Astrocyte (in vitro differentiated cells and primary cell): ENCODE results near the gene ERCC8. TPM values are rescaled to one million over a fixed set of nuclear protein-coding genes. Genes with fewer than 3 reads are reported as not detected.

Experiments
- DNase-seq: peaks from one replicate; pipeline ENCODE4 v3.0.0-alpha.2; 2010; ENCODE audit warnings: low read depth
- FAIRE-seq: peaks from 2 replicates; lab custom pipeline; 2011; peaks lifted over from hg19 to GRCh38; lab: Jason Lieb, UNC
- H2AFZ ChIP-seq: 2 replicates; pipeline ENCODE4 v1.6.0; 2012; ENCODE audit warnings: low read depth, low read length, inconsistent platforms
- H3K27ac ChIP-seq: 2 replicates; pipeline ENCODE4 v1.5.1; 2011; ENCODE audit warnings: low read depth, low read length, inconsistent platforms
- H3K27me3 ChIP-seq: 2 replicates; pipeline ENCODE4 v1.6.0; 2011; ENCODE audit warnings: low read length, inconsistent platforms; ENCODE audit not compliant: insufficient read depth
- H3K36me3 ChIP-seq: 2 replicates; pipeline ENCODE4 v1.5.1; 2011; ENCODE audit warnings: low read length, inconsistent platforms; ENCODE audit not compliant: insufficient read depth
- H3K4me1 ChIP-seq: 2 replicates; pipeline ENCODE4 v1.5.1; 2011; ENCODE audit warnings: low read length, inconsistent platforms; ENCODE audit not compliant: insufficient read depth
- H3K4me2 ChIP-seq: 2 replicates; pipeline ENCODE4 v1.6.0; 2012; ENCODE audit warnings: low read length, inconsistent platforms
- H3K4me3 ChIP-seq: 2 replicates; pipeline ENCODE4 v1.5.1; 2011; ENCODE audit warnings: low read depth, mild to moderate bottlenecking, low read length, inconsistent platforms; ENCODE audit not compliant: insufficient read depth
- H3K79me2 ChIP-seq: 2 replicates; pipeline ENCODE4 v1.6.0; 2012; ENCODE audit warnings: mild to moderate bottlenecking, low read length, inconsistent platforms; ENCODE audit not compliant: insufficient read depth
- H3K9ac ChIP-seq: 2 replicates; pipeline ENCODE4 v1.6.0; 2012; ENCODE audit warnings: mild to moderate bottlenecking, low read length, inconsistent platforms
- H3K9me3 ChIP-seq: 2 replicates; pipeline ENCODE4 v1.5.1; 2012; ENCODE audit warnings: low read depth, mild to moderate bottlenecking, low read length, inconsistent platforms; ENCODE audit not compliant: insufficient read depth
- H4K20me1 ChIP-seq: 2 replicates; pipeline ENCODE4 v1.6.0; 2012; ENCODE audit warnings: low read length, inconsistent platforms; ENCODE audit not compliant: insufficient read depth
- H3K27ac Mint-ChIP-seq: one replicate; pipeline ENCODE4 v1.8.0; 2021; ENCODE audit warnings: mild to moderate bottlenecking, mixed read lengths; ENCODE audit not compliant: unreplicated experiment
- H3K27me3 Mint-ChIP-seq: one replicate; pipeline ENCODE4 v1.8.0; 2021; ENCODE audit warnings: low read depth, mixed read lengths; ENCODE audit not compliant: unreplicated experiment
- H3K36me3 Mint-ChIP-seq: one replicate; pipeline ENCODE4 v1.8.0; 2021; ENCODE audit warnings: low read depth, mixed read lengths; ENCODE audit not compliant: unreplicated experiment
- H3K4me1 Mint-ChIP-seq: one replicate; pipeline ENCODE4 v1.8.0; 2021; ENCODE audit warnings: low read depth, mixed read lengths; ENCODE audit not compliant: unreplicated experiment
- H3K4me3 Mint-ChIP-seq: one replicate; pipeline ENCODE4 v1.8.0; 2021; ENCODE audit warnings: mild to moderate bottlenecking, moderate library complexity, mixed read lengths; ENCODE audit not compliant: unreplicated experiment
- H3K9me3 Mint-ChIP-seq: one replicate; pipeline ENCODE4 v1.8.0; 2021; ENCODE audit warnings: mild to moderate bottlenecking, mixed read lengths; ENCODE audit not compliant: unreplicated experiment
- EZH2 ChIP-seq: IDR thresholded peaks from 2 replicates; pipeline ENCODE4 v1.6.1; 2012; ENCODE audit warnings: mild to moderate bottlenecking, low read length, inconsistent platforms; ENCODE audit not compliant: insufficient read depth
- total RNA-seq: library from RNA; stranded (reverse); gene quantifications from 2 replicates; pipeline ENCODE4 v1.2.1, GENCODE V29; 2021
- TF ChIP-seq, protein P1 (sequence below): IDR thresholded peaks from 2 replicates; pipeline ENCODE4 v1.5.1; 2011; ENCODE audit warnings: low read depth, mild to moderate bottlenecking, inconsistent platforms, low read length, moderate library complexity; ENCODE audit not compliant: insufficient read depth

Gene ERCC8
- total RNA-seq, 1 donor from 2014 or later = 11.8 TPM

DNA sequence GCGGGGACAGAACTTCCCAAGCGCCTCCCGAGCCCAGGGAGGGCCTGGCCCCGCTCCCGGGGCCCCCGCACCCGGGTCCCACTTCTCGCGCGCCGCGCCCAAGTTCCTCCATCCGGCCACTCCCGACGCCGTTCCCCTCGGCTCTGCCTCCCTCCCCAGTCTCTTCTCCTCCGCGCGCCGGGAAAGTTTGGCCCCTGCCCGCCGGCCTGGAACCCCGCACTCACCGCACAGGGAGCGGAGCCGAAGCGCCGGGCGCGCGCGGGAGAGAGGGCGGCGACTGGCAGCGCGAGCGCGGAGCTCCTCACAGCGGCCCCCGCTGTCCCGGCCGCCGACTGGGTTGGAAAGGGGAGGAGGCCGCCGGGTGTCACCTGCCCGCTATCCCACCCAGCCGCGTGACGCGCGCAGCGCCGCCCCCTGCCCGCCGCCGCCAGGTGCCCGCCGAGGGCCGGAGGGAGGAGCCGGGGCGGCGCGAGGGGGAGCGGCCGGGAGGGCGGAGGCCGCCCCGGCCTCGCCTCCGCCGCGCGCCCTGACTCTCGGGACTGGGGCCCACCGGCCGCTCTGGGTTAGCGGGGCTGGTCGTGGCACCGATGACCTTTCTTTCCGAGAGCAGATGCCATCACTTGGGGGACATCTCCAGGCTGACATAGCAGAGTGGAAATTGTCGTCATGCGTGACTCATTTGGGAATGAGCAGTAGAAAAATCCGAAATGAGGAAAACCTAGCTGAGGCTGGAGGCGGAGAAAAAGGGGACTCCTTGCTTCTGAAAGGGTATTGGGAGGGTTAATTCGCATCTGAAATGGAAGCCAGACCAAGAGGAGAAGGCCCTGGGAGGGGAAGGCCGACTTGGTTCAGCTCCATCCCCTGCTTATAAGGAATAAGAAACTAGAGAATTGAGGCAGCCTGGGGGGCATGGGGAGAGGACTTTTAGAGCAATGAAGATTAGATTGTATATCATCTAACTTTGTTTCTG, 100.6 kb downstream of the ERCC8 start, which contains the start of gene ELOVL7:
Gene ELOVL7, minus strand, starts transcription at position 334 of the 970 bp plus-strand sequence. CDS start 56,872 bp downstream, outside the sequence.
- FAIRE-seq = no peak
- H3K27ac ChIP-seq = no peak within 1 kb of the TSS

GRCh38 chr5:60843386-60843935, 101.4 kb downstream of the ERCC8 start:
- Histone ChIP-seq H3K79me2 (no peaks in the 10 kb centered on the region), H3K4me2 (peak overlapping the region; percentile 92), H3K36me3 (no peaks in the 10 kb centered on the region), H3K9me3 (no peaks in the 10 kb centered on the region), H4K20me1 (no peaks in the 10 kb centered on the region), H3K27me3 (peaks cover 35% of the 10 kb centered on the region), H3K27ac (no peak overlapping the region), H3K4me1 (peaks cover 10% of the 10 kb centered on the region), H2AFZ (peak overlapping the region; percentile 77), H3K4me3 (peak overlapping the region; percentile 61), H3K9ac (peak overlapping the region; percentile 58)
- DNase-seq (no peak), FAIRE-seq (no peak)
- TF ChIP-seq EZH2 = peak; percentile 92
- TF ChIP-seq, protein P1, sequence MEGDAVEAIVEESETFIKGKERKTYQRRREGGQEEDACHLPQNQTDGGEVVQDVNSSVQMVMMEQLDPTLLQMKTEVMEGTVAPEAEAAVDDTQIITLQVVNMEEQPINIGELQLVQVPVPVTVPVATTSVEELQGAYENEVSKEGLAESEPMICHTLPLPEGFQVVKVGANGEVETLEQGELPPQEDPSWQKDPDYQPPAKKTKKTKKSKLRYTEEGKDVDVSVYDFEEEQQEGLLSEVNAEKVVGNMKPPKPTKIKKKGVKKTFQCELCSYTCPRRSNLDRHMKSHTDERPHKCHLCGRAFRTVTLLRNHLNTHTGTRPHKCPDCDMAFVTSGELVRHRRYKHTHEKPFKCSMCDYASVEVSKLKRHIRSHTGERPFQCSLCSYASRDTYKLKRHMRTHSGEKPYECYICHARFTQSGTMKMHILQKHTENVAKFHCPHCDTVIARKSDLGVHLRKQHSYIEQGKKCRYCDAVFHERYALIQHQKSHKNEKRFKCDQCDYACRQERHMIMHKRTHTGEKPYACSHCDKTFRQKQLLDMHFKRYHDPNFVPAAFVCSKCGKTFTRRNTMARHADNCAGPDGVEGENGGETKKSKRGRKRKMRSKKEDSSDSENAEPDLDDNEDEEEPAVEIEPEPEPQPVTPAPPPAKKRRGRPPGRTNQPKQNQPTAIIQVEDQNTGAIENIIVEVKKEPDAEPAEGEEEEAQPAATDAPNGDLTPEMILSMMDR = no peak
- H3K4me3 Mint-ChIP-seq = peak overlapping the region; percentile 89
- no peaks in the 10 kb centered on the region for H3K9me3 Mint-ChIP-seq
- no peak overlapping the region for H3K27ac Mint-ChIP-seq
- peaks cover 2% of the 10 kb centered on the region for H3K4me1 Mint-ChIP-seq
- H3K27me3 Mint-ChIP-seq = peaks cover 34% of the 10 kb centered on the region
- no peaks in the 10 kb centered on the region for H3K36me3 Mint-ChIP-seq

More for the DNA sequence above, 100.6 kb downstream of the ERCC8 start, which contains the start of gene ELOVL7:
- Histone ChIP-seq H3K79me2 (no peaks in the 10 kb centered on the region), H4K20me1 (no peaks in the 10 kb centered on the region), H3K4me3 (peak within 1 kb of the TSS; percentile 61), H3K27me3 (peaks cover 35% of the 10 kb centered on the region), H3K4me2 (peak within 1 kb of the TSS; percentile 92), H3K9ac (peak within 1 kb of the TSS; percentile 58), H3K4me1 (peaks cover 10% of the 10 kb centered on the region), H3K9me3 (no peaks in the 10 kb centered on the region), H3K36me3 (no peaks in the 10 kb centered on the region), H2AFZ (peak within 1 kb of the TSS; percentile 93)
- Mint-ChIP-seq H3K4me1 (peaks cover 2% of the 10 kb centered on the region), H3K27ac (peak within 1 kb of the TSS; percentile 18), H3K27me3 (peaks cover 34% of the 10 kb centered on the region), H3K9me3 (no peaks in the 10 kb centered on the region), H3K36me3 (no peaks in the 10 kb centered on the region), H3K4me3 (peak within 1 kb of the TSS; percentile 89)
- DNase-seq = peak; percentile 25
- TF ChIP-seq EZH2 = peak; percentile 8
- TF ChIP-seq, protein P1 = no peak
